Measurements from ENCODE around the gene TTLL10.

GRCh38 chr1:1150100-1150499 lies 23.6 kb upstream of the TTLL10 start:
- TF ChIP-seq CTCF (IDR thresholded peaks at IDR 0.05; ENCODE audit: control extremely low read depth in 1 of 3, insufficient read depth in 1 of 3, low read depth in 1 of 3, low read length in 3 of 3) (no peak), CHD7 (IDR thresholded peaks at IDR 0.05; ENCODE audit: insufficient replicate concordance, low read length) (no peak), CHD2 (IDR thresholded peaks at IDR 0.05; ENCODE audit: low read length) (no peak), POLR2A (IDR thresholded peaks at IDR 0.05; ENCODE audit: control extremely low read depth in 1 of 2, low read depth in 2 of 2, low read length in 2 of 2) (no peak)

All from H1 (cell line).